HG03565 (cell line): Measurements from ENCODE around the gene CCDC170.

Experiments
- ATAC-seq: cut with Tn5 transposase; IDR thresholded peaks from one replicate; pipeline ENCODE4 v1.9.1; 2021; ENCODE audit warnings: mild to moderate bottlenecking, moderate library complexity; ENCODE audit not compliant: unreplicated experiment

Gene CCDC170

DNA sequence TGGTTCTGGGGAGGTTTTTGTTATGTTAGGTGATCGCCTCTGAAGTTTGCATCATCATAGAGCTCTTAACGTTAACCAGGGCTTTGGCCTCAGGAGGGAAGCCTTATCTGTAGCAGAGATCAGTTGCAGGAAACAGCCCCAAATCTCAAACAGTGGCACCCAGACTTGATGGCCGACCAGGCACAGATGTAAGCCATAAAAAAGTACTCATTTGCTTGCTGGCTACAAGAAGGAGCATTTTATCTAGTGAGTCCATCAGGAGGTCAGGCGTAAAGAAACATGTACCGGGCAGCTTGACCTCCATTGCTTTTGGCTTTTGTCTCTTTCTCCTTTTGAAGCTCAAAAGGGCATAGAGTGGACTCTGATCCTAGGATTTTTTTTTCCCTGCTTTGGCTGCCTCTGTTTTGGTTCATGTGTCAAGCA lies 122.3 kb downstream of the CCDC170 start:
- ATAC-seq = no peak

DNA sequence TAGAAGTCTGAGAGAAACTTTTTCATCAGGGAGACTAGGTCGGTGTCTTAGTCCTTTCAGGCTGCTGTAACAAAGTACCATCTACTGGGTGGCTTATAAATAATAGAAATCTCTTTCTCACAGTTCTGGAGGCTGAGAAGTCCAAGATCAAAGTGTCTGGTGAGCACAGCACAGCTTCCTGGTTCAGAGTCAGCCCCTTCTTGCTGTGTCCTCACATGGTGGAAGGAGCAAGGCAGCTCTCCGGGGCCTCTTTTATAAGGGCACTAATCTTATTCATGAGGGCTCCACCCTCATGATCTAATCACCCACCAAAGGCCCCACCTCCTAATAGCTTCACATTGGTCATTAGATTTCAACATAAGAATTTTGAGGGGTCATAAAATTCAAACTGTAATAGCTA lies 122.8 kb downstream of the CCDC170 start:
- no peak for ATAC-seq

DNA sequence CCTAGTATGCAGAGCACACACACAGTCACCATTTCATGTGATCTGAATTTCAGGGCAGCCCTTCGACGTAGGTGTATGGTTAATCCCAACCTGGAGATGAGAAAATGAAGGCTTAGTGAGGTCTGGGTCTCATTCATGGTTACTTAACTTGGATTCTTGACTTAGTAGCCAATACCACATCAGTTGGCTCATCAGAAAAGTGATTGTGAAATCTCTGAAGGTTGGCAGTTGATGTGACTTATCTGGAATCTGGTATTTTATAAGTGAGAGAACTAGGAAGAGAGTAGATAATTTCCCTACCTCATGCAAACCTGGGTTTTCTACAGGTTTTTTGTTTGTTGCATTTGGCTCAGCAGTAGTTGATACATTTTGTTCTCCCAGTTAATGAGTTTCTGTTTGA lies 123.7 kb downstream of the CCDC170 start:
- no peak for ATAC-seq

GRCh38 chr6:151618717-151619116 lies 124.9 kb downstream of the CCDC170 start:
- no peak for ATAC-seq

- ATAC-seq = no peak
Measured at GRCh38 chr6:151620179-151620578, 126.4 kb downstream of the CCDC170 start.

DNA sequence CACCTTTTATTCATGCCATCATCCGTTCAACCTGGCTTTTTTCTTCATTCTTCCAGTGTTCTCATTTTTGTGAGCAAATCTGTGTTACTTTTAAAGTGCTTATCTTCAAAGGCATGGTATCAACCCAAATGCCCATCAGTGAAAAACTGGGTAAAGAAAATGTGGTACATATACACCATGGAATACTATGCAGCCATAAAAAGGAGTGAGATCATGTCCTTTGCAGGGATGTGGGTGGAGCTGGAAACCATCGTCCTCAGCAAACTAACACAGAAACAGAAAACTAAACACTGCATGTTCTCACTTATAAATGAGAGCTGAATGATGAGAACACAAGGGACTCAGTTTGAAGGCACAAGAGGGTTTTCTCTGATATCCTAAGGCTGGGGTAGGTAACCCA lies 130.3 kb downstream of the CCDC170 start:
- no peak for ATAC-seq

DNA sequence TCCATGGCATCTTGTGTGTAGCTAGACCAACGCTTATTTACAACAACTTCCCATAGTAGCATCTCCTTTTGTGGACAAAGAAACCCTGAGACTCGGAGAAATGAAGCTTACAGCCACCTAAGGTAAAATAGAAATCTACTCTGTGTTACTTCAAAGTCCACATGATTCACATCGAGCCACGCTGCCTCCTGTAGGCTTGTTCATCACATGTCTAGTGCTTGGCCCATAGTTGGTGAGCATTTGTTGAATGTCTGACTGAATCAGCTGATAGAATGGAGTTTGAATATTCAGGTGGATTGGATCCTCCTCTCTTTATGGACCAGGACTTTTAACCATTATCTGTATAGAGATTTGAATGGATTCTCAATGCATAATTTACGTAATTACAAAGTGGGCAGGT lies 130.7 kb downstream of the CCDC170 start:
- ATAC-seq = no peak

- ATAC-seq = no peak
Measured at GRCh38 chr6:151624900-151625536, 131.2 kb downstream of the CCDC170 start.

DNA sequence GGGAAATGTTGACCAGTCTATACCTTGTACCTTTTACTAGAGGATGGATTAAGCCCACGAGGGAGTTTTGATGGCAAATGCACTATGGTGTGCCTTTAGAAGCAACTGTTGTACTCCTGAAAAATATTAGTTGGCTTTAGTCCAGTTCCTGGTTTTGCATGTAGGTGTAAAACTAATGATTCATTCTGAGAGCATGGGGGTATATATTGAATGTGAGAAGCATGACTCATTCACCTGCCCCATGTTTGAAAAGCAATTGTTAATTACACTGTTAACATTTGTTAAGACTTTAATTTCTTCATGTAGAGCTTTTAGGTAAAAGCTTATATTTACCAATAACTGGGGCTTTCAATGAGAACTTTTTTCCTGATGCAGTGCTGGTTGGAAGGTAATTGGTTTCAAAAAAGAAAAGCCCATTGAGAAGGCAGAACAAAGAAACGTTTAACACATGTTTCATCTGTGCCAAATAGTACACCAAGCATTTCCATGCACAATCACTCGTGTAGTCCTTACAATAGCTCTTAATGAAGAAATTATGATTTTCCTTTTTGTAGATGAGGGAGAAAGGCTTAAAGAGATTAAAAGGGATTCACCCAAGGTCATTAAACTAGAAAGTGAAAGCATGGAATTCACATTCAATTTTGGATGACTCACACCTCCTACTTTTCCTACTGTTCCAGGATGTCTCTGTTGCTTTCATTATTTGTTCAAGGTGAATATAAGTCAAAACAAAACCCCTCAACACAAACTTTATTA lies 134.1 kb downstream of the CCDC170 start:
- no peak for ATAC-seq

DNA sequence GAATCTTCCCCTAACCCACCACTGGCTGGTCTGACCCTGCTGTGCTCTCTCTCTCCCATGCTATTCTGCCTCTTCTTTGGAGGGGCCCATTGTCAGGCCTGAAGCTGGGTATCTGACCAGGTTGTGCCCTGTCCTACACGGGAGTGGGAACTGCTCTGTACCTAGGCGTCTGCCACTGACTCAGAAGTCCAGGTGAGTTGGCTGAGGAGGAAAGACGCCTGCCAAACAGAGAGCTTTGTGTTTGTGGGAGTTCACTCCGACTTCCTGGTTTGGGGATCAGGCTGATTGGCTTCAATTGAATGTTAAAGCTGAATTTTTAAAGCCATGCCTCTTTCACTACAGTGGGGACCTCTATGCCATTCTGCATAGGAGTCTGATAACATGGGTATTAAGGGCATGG lies 136.0 kb downstream of the CCDC170 start:
- no peak for ATAC-seq

DNA sequence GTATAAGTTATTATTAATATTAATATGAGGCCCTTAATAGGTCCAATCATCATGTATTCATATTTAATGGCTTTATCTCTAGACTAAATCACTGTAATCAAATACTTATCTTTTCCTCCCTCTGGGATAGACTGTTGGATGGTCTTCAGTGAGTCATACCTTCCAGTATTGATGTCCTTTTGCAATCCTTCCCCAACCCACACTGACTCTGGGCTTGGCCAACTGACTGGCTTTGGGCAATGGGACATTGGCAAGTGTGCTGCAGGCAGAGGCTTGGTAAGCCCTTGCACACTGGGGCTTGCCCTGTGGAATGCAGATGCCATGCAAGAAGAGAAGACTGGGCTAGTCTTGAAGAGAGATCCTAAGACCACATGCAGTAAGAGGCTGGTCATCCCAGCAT lies 136.6 kb downstream of the CCDC170 start:
- ATAC-seq = no peak

GRCh38 chr6:151630991-151631655 lies 137.3 kb downstream of the CCDC170 start:
- ATAC-seq = no peak

DNA sequence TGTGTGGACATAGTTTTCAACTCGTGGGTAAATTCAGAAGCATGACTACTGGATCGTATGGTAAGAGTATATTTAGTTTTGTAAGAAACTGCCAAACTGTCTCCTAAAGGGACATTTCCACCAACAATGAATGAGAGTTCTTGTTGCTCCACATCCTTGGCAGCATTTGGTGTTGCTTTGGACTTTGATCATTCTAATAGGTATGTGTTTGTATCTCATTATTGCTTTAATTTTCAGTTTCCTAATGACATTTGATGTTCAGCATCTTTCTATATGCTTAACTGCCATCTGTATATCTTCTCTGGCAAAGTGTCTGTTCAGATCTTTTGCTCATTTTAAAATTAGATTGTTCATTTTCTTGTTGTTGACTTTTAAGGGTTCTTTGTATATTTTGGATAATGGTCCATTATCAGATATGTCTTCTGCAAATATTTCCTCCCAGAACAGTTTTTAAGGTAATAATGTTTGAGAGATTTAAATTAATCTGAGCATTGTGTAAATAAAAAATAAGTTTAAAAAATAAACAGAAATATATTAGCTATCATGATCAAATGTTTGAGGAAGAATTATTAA lies 138.7 kb downstream of the CCDC170 start:
- ATAC-seq = no peak

DNA sequence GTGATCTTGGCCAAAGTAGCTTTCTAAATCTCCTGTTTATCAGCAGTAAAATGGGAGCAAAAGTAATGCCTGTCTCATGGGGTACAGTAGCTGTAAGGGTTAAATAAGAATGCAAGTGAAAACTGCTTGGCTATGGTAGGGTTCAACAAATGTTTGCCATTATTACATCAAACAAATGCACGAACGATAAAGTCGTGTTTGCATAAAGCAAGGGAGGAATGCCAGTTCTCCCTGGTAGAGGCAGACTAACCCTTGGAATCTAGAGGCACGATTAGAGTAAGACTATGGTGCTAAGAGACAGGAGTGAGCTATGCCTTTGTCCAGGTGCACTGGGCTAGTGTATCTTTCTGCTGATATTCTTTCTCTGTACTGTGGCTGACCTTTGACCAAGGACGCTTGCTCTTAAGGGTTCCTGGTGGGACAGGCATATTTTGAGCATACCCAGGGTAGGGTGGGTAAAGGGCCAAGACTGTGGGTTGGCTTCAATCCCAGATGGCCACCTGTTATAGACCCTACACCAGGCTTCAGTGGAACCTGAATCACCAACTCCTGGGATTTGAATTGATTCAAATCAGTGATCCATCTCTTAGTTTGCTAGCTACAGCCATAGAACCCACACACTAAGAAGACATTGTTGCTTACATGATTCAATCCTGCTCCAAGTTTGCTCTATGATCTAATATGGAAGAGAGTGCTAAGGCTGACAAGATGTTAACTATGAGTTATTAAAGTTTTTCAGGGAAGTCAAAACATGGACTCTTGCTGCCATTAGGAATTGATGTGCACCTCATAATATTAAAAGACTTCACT lies 139.9 kb downstream of the CCDC170 start:
- ATAC-seq = no peak

- no peak for ATAC-seq
Measured at GRCh38 chr6:151634336-151634720, 140.5 kb downstream of the CCDC170 start.

- ATAC-seq = no peak
Measured at GRCh38 chr6:151635741-151636140, 141.9 kb downstream of the CCDC170 start.

DNA sequence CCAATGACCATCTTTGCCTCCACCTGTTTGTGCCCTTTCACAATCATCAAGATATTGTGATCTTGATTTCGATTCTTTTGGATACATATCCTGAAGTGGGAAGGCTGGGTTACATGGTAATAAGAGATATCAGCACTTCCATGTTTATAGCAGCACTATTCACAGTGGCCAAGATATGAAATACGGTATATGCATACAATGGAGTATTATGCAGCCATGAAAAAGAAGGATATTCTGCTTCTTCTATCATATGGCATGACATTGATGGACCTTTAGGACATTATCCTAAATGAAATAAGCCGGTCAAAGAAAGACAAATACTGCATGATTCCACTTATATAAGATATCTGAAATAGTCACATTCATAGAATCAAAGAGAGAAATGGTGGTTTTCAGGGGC lies 144.0 kb downstream of the CCDC170 start:
- ATAC-seq = no peak

- ATAC-seq = no peak
Measured at GRCh38 chr6:151639750-151640149, 145.9 kb downstream of the CCDC170 start.

GRCh38 chr6:151641028-151641427 lies 147.2 kb downstream of the CCDC170 start:
- no peak for ATAC-seq

DNA sequence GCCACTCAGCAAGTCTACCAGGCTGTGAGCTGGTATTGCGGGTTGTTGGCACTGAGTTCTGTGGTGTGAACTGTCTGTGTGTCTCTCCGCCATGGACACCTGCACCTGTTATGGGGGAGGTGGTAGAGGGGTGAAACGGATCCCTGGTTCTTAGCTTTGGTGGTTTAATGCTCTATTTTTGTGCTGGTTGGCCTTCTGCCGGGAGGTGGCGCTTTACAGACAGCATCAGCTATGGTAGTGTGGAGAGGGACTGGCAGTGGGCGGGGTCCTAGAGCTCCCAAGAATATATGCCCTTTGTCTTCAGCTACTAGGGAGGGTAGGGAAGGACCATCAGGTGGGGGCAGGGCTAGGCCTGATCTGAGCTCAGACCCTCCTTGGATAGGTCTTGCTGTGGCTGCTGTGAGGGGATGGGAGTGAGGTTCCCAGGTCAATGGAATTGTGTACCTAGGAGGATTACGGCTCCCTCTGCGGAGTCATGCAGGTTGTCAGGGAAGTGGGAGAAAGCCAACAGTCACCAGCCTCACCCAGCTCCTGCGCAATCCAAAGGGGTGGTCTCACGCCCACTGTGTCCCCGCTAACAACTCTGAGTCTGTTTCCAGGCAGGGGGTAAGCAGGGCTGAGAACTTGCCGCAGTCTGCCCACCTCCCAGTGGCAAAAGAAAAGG lies 154.3 kb downstream of the CCDC170 start:
- ATAC-seq = no peak
